Measurements from ENCODE around the gene FBXO7.
"Not testable (repeated sequence)": the region's sequence is repeated elsewhere in the genome, so short reads cannot be mapped to it uniquely, and the experiment has no call there.

Gene FBXO7

DNA sequence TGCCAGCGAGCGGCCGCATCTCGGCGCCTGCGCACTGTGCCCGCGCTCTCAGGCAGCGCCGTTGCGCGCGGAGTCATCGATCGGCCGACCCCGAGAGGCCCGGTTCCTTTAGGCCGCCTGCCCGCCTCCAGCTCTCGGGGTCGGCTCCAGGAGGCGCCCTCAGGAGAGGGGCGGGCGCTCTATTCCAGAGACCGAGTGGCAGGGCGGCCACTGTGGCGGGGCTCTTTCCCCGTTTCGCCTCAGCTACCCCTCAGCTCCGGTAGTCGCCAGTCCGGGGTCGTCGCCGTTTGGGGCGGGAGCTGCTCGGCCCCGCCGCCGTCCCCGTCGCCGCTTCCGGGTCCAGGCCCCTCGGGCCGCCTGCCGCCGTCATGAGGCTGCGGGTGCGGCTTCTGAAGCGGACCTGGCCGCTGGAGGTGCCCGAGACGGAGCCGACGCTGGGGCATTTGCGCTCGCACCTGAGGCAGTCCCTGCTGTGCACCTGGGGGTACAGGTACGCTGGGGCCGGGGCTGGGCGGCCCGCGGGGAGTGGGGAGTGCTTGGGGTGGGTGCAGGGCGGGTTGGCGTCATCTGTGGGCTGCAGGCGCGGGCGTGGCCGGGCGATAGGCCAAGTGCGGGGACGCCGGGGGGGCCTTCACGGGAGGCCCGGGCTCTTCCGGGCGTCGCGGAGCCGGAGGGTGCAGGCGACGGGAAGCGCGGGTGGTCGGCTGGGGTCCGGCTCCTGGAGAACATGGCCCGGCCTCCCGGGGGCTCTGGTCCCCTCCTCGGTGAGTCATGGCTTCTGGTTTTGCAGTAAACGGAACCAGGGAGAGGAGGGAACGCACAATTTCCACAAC, at the start of gene FBXO7:
FBXO7 (plus strand) TSS at position 177 of the 833 bp plus-strand sequence; CDS start at position 369, 192 bp downstream.
- DNase-seq = peak in 55 of 56 donors; percentile 56 to 95 (median 83)

DNA sequence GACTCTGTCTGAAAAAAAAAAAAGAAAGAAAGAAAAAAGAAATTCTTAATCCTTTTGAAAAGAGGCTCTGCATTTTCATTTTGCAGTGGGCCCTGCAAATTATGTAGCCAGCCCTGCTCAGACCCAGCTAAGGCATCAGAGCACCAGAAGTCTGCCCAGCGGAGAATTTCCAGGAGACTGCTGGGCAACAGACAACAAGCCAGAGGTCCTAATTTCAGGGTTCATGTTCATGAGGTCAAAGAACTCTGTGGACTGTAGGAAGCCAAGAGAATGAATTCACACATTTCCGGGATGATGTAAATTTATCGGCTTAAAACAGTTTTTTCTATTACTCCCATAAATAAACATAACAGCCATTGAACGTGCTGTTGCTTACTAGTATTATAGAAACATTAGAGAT, 47.7 kb upstream of the FBXO7 start:
- no peak for DNase-seq

DNA sequence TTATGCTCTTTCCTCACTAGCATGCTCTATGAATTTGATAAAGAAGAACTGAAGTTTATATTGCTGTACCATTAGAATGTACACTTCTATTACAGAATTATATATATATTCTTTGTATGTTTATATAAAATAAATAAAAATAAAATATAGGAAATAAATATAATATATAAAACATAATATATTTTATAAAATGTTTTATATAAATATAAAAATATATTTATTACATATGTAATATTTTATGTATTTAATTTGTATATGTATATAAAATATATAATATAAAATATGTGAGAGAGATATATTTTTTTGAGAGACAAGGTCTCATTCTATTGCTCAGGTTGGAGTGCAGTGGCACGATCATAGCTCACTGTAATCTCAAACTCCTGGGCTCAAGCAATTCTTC, 44.3 kb upstream of the FBXO7 start:
- no peak for DNase-seq

DNA sequence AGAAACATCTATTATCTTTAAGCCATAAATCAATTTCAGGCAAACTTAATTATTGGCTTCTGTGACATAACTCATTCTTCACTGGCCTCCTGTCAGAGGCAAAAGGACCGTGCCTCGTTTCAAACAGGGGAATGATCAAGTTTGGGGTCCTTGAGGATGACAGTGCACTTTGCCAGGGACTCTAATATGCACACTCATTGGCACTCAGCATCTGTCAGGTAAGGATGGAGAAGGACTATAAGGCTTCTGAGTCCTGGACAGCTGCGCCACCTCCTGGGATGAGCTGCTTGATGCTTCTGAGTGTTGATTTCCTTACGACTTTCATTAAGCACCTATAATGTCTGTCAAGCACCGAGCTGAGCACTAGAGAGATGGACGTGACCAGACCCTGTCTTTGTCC, 30.5 kb upstream of the FBXO7 start:
- DNase-seq = no peak

DNA sequence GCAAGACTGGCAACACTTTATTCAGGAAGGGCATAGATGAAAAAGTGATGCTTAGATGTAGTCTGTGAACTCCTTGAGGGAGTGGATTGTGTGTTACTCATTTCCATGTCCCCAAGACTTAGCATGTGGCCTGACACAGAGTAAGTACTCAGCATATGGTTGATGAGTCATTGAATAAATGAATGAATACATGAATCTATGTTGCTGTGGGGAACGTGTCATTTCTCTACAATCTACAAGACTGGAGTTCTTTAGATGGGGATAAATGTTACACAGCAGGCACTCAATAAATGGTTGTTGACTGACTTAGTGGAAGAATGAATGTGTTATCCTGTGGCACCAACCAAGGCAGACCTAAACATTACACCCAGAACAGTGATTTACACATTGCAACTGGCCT, 28.3 kb upstream of the FBXO7 start:
- DNase-seq = no peak

DNA sequence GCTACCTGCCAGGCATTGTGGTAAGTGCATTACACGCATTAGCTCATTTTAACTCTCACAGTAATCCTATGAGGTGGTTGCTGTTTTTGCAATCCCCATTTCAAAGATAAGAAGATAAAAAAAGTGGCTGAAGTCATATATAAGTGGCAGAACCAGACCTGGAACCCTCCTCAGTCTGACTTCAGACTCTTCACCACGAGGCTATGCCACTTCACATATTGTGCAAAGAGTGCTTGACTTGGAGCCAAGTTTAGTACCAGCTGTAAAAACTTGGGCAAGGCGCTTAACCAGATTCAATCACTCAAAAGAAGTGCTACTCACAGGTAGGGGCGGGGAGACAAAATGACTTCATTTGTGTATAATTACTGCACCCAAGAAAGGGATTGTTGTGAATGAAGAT, 25.6 kb upstream of the FBXO7 start:
- DNase-seq = no peak

DNA sequence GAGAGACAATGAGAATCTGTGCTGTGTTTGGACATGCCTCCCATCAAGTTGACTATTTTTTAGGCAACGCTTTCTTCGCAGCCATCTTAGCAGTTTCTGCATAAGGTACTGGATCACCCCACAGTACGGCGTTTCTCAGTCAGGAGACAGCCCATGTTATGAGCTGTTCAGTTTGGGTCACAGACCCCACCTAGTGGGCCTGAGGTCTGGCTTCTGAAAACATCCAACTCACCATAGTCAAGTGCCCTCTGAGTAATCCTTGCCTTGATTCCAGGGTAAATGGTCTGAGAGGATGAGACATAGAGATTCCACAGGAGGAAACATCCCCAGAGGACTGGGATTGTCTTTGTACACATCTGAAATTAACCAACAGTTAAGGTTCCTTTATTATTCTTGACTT, 17.6 kb upstream of the FBXO7 start:
- no peak for DNase-seq

DNA sequence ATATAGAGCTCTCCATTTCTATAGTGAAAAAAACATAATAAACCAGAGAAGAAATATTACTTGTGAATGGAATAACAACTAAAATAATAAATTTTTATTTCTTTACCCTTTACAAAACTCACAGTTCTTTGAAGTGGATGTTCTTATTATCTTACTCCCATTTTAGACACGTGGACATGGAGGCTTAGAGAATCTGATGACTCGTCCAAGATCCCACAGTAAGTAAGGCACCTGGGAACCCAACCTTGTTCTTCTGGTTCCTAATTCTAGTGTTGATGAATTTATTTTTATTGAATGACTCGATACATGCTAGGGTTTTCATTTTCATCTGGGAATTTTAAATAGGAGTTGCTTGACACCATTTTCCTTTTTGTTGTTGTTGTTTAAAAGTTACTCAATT, 12.2 kb upstream of the FBXO7 start:
- no peak for DNase-seq

DNA sequence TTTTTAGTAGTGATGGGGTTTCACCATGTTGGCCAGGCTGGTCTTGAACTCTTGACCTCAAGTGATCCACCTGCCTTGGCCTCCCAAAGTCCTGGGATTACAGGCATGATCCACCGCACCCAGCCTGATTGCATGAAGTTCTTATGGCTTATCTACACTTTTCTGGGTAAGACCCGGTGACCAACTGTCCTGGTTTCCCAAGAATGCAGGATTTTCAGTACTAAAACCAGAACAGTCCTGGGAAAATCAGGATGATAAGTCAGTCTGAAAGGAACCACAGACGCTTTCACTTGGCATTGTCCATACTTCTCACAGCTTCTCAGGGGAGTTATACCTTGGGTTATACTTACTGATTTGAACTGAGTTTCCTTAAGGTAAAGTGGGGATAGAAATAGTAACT, 8.9 kb upstream of the FBXO7 start:
- DNase-seq = no peak

DNA sequence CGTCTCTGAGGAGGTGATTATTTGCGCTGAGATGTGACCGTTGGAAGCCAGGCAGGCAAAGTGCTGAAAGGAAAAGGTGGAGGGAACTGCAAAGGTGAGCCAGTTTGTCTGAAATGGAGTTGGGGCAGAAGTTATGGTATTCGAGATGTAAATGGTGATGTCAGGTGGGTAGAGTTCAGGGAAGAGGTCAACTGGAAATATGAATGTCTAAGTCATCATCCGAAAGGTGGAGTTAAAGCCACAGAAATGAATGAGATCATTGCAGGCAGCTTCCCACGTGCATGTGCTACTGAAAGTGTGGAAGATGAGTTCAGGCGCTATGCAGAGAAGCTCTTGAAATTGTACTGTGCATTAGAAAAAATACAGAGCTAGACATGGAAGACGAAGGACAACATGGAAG, 8.1 kb upstream of the FBXO7 start:
- DNase-seq = no peak

DNA sequence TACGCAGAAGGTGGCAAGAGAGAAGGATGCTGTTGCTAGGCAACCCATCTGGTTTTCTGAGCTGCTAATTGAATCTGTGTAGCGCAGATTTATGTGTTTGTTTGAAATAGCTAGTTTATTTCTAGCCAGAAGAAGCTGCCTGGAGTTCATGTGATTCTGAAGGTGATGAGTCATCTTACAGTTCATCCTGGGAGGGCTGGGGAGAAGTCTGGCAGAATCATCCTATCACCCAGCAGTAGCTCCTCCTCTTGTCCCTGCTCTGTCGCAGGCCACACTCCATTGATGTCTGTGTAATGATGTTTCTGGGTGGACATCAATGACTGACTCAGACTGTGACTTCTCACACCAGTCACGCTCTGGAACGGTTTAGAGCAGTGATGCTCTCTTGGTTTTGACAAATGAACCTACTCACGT, 4.8 kb upstream of the FBXO7 start:
- peak in 37 of 56 donors; percentile 6 to 72 (median 39) for DNase-seq

DNA sequence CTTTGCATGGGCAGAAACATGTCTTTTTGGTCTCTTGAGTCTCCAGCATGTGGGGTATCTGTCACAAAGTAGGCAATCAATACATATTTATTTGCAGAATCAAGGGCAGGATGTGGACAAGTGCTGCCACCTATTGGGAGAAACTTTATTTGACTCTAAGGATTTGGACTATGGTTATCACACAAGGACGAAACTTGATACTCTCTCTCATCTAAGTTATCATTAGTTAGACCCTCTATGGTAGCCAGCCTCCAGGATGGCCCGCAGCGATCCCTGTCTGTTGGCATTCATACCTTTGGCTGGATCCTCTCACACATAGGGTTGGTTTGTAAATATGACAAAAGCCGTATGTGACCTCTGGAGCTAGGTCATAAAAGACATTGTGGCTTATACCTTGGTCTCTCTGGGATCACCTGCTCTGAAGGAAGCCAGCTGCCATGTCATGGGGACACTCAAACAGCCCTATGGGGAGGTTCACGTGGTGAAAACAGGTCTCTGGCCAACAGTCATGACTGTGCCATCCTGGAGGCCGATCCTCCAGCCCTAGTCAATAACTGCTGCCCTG, 1.1 kb upstream of the FBXO7 start:
- peak in 20 of 56 donors; percentile 4 to 71 (median 28) for DNase-seq

DNA sequence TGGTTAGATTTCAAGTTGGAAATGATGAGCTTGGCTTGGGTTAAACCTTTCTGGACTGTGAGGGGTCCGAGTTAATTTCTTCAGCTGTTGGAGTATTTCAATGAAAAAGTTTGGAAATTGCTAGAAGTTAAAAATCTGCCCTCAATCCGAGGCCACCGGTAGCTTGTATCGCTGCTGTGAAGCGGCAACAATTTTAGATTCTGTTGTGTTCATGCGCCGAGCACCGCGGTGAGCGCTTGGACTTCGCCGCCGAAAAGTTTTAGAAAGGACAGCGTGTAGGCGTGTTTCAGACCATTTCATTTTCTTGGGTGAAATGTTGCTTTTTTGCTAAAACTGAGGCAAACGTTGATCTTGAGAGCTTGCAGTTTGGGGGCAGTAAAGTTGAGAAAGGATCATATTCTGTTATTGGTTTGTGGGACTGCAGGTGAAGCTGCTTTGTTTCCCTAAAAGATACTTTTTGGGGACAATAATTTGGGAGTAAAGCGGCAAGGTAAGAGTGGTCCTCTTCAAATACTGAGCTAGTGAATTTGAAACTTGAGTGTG, 928 bp downstream of the FBXO7 start:
- DNase-seq = peak in 24 of 56 donors; percentile 4 to 71 (median 48)

DNA sequence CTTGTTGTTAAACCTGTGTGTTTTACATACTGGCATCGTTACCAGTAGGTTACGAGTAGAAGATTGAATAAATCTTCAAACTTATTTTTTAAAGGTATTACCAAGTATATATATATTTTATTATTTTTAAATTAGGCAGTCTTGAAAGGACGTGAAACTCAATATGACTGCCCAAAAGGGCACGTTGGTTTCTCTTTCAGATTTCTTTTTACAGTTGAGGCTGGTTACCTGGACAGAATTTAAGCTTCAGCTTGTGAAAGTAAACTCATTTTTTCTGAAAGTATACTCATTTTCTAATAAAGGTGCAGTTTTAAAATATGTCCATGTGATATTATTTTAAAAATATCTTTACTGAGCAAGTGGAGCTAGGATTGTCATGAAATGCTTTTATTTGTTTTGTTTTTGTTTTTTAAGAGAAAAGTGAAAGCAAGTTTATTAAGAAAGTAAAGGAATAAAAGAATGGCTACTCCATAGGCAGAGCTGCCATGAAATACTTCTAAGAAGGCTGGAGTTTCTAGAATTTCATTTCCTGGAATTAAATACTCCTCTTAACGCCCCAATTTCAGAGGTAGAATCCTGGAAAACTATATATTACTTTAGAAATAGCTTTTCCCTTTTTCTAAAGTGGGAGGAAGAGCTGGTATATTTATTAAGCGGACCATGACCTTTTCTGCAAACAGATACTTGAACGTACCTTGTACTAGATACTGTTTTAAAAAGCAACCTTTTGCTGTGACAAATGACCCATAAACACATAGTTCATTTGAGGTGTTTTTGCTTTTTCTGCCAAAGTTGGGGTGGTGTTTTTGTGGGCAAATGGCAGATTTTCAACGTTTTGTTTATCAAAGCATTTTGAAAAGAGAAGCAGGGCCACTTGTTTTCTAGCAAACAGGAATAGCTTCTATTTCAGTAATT, 1.9 kb downstream of the FBXO7 start:
- DNase-seq = no peak

DNA sequence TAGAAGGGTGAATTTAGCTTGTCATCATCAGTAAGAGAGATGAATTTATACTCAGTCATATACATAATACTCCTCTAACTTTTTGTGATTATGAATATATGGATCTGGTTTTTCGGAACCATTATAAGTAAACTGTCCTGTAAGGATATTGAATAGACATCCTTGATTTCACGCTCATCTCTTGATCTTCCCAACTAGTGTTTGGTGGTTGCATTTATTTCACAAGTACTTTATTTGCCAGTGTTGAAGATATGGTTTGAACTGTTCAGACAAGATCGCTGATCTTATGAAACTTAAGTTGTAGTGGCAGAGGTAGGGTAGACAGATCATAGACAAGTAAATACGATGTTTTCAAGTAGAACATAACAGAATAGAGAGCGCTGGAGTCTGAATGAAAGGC, 3.0 kb downstream of the FBXO7 start:
- no peak for DNase-seq

DNA sequence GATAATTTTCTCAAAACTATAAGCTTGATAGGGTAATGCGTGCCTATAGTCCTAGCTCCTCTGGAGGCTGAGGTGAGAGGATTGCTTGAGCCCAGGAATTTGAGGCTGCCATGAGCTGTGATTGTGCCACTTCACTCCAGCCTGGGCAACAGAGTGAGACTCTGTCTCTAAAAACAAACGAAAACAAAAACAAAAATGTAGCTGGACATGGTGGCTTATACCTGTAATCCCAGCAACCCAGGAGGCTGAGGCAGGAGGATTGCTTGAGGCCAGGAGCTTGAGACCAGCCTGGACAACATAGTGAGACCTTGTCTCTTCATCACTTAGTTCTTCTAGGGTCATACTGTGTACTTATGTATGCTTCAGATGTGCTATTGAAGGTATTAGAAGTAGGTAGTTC, 3.9 kb downstream of the FBXO7 start:
- not testable (repeated sequence) for DNase-seq

DNA sequence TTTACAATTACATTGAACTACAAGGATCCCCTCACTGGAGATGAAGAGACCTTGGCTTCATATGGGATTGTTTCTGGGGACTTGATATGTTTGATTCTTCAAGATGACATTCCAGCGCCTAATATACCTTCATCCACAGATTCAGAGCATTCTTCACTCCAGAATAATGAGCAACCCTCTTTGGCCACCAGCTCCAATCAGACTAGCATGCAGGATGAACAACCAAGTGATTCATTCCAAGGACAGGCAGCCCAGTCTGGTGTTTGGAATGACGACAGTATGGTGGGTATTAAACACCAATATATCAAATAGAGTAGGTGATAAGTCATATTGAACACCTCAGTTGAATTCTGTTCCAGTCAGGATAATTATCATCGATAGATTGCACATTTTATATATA, 4.4 kb downstream of the FBXO7 start:
- no peak for DNase-seq

DNA sequence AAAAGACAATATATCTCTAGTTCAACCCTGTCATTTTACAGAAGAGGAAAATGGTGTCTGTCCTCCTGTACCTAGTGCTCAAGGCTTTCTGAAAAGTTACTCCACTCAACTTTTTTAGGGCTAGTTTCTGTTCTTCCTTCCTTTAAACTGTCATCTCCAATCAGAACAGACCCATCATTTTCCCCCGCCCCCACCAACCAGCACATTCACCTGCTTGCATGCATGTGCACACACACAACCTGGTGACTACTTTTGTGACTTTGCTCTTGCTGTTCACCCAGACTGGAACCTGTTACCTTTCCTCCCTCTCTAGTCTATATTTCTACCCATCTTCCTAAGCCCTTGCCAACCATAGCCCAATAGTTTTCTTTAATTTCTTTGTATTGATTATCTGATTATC, 5.6 kb downstream of the FBXO7 start:
- no peak for DNase-seq

DNA sequence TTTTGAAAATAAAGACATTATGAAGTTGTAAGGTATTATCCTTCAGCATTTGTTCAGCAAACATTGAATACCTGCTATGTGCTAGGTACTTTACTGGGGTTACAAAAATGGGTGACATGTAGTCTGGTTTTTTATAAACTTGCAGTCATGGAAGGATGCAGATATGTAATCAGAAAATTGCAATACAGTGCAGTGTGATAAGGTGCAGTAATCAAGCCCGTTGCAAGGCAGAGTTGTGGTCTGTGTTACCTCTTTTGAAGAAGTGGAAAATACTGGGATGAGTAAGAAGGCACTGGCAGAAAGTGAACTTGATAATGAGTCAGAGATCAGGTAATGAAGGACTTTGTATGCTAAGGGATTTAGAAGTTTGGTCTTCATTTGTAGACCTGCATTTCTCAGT, 8.1 kb downstream of the FBXO7 start:
- no peak for DNase-seq

DNA sequence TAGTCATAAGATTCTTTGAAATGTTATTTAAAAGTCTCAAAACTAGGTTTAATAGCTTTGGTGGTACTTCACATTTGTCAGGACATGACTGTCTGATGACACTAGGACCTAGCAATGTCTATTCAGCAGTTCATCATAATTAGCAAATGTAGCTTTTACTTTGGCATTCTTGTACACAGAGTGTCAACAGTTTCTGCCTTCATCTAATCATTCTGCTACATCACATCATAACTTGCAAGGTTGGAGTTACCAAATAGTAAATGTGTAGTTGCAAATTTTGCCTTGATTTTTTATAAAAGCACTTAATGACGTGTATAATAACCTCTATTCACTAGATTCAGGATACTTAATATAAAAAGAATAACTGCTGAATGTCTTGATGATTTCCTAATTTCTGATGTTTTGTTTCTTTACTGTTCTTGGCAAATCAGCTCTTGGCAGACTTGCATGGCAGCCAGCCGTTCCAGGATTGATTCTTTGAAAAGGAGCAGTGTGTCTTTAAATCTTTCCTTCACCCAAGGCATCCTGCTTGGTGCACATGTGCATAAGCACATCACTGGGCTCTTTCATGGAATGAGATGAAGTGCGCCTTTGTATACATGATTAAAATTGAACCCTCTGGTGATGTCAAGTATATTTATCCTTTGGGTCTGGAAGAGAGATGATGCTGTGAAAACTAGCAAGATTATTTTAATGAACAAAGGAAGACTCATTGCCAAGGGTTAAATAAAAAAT, 12.2 kb downstream of the FBXO7 start:
- peak in 17 of 56 donors; percentile 8 to 72 (median 35) for DNase-seq

DNA sequence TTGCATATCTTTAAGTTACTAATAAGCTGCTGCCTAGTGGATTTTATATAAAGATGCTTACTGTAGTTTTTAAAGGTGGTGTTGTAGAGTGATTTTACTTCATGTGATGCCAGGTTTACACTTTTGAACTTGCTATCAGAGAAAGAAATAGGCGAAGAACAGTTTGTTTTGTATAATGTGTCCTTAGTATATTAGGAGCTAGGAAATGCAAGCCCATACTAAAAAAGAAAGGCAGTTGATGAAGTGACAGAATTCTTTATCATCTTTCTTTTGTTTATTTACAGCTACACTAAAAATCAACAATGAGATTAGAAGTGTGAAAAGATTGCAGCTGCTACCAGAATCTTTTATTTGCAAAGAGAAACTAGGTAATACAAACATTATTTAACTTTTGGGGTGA, 12.8 kb downstream of the FBXO7 start:
- DNase-seq = no peak

Data from amygdala (tissue), 56 donors.